Liver (tissue), 2 donors: ENCODE data around the gene ATP6V0E2.

Source experiments
- FOXA1 ChIP-seq: IDR thresholded peaks from 2 replicates; pipeline ENCODE4 v1.6.1; 2016; ENCODE audit warnings: antibody characterized with exemption
- YY1 ChIP-seq: IDR thresholded peaks from 2 replicates; pipeline ENCODE4 v1.6.1; 2016; ENCODE audit warnings: antibody characterized with exemption, mild to moderate bottlenecking
- TF ChIP-seq, protein P1 (sequence below): fragments of 150-350 bp; IDR thresholded peaks from 2 replicates; pipeline ENCODE4 v1.5.1; 2017; ENCODE audit warnings: improper control_type of control experiment, low read depth, low read length; ENCODE audit not compliant: missing input control
- donor health status: healthy.

DNA sequence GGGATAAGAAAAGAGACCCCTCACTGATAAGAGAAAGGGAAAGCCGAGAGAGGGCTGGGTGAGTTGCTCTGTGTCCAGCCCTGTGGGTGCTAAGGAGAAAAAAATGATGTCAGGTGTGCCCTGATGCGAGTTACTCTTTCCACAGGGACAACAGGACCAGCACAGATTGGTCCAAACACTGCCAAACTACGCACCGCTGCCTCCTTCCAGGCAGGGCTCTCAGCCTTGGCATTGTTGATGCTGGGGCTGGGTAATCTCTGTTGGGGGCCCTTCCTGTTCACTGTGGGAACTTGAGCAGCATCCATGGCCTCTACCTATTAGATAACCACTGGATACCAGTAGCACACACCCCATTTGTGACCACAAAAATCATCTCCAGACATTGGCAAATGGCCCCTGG, 10.3 kb upstream of the ATP6V0E2 start:
- TF ChIP-seq, protein P1, sequence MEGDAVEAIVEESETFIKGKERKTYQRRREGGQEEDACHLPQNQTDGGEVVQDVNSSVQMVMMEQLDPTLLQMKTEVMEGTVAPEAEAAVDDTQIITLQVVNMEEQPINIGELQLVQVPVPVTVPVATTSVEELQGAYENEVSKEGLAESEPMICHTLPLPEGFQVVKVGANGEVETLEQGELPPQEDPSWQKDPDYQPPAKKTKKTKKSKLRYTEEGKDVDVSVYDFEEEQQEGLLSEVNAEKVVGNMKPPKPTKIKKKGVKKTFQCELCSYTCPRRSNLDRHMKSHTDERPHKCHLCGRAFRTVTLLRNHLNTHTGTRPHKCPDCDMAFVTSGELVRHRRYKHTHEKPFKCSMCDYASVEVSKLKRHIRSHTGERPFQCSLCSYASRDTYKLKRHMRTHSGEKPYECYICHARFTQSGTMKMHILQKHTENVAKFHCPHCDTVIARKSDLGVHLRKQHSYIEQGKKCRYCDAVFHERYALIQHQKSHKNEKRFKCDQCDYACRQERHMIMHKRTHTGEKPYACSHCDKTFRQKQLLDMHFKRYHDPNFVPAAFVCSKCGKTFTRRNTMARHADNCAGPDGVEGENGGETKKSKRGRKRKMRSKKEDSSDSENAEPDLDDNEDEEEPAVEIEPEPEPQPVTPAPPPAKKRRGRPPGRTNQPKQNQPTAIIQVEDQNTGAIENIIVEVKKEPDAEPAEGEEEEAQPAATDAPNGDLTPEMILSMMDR, result no peak
- TF ChIP-seq FOXA1 (no peak), YY1 (no peak)
